GM12874 (cell line): Measurements from ENCODE around the gene MESP2.

ENCODE experiments used
- CTCF ChIP-seq: IDR thresholded peaks from 2 replicates; pipeline ENCODE4 v1.5.1; 2011; ENCODE audit warnings: low read depth, mild to moderate bottlenecking, control low read depth, low read length, moderate library complexity; ENCODE audit not compliant: insufficient read depth

Gene MESP2

DNA sequence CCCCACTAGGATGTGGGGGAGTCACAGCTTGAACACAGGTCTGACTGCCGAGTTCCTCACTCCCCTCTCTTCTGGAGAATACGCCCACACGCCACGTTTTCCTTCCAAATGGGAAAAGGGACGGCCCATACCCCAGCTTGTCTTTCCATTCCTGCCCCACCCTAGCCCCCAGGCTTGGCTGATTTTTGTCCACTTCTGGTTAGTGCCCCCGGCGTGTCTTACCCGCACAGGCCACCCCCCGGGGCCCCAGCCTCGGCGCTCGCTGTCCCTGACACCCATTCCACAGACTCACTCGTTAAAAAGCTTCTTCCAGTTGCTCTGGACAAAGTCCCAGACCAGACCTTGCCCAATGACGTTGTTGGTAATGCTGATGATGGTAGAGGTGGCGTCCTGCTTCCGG, 14.5 kb downstream of the MESP2 start:
- no peak for TF ChIP-seq CTCF

DNA sequence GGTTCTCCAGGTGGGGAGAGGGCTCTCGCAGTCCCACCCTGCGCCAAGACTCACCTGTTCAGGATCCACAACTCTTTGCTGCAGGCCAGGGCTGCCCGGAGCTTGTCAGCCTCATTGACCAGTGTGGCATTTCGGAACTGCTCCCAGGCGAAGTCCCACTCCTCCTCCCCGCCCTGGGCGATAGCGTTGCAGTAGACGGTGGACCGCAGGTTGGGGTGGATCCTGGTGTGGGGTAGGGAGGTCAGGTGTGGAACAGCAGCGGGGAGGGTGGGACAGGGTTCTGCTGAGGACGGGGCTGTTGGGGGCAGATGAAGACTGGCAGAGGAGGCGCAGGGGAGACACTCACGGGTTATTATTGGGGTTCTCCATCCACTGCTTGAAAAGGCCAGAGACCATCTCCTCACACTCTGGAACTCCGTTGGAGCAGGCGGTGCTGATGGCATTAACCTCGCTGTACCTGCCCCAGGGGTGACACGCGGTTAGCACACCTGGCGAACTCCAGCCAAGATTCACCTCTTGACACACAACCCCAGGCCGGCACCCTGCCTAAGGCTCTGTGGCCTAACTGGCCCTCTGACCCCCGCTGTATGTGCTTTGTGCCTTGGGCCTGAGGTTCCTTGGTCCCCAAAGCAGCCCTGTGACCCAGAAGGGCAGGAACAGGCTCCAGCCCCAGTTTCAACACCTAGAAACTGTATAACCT, 16.1 kb downstream of the MESP2 start:
- TF ChIP-seq CTCF: no peak

GRCh38 chr15:89794627-89795241, 18.6 kb downstream of the MESP2 start:
- TF ChIP-seq CTCF: no peak

DNA sequence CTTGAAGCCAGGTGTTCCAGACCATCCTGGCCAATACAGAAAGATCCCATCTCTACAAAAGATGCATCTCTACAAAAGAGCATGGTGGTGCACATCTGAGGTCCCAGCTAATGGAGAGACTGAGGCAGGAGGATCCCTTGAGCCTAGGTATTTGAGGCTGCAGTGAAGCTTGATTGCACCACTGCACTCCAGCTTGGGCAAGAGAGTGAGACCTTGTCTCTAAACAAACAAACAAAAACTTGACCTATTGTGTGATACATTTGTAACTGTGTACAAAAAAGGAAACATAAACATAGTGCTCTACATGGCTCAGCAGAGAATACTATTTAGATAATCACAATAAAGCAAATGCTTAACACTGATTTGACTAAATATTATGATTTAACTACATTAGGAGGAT, 19.9 kb downstream of the MESP2 start:
- TF ChIP-seq CTCF: no peak

GRCh38 chr15:89797678-89798201, 21.6 kb downstream of the MESP2 start:
- TF ChIP-seq CTCF: no peak

GRCh38 chr15:89799011-89799911, 23.1 kb downstream of the MESP2 start:
- no peak for TF ChIP-seq CTCF

DNA sequence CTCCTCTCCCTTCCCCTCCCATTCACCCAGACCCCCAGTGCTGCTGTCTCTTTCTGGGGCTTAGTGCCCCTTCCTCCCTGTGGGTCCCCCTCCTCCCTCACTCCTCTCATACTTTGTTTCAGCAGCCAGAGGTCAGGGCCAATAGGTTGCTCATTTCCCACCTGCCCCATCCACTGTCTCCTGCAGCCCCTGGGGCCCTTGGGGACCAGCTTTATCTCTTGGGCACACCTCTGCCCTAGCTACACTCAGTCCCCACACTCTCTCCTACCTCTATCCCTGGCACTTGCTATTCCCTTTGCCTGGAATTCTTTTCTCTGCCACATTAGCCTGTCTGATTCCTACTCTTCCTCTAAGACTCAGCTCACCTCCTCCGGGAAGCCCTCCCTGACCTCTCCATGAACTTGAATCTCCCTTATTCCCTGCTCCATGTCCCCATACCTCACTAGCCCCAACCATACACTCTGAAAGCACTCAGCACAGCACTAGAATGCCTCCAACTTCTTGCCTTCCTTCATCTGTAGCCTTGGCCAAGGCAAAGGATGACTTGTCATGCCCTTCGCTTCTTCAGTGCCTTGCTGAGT, 23.9 kb downstream of the MESP2 start:
- no peak for TF ChIP-seq CTCF
